Activated CD8-positive, alpha-beta T cell treated with anti-CD3 and anti-CD28 coated beads, Interleukin-2, amount 10 ng/mL, durations not matched to agents 7 days and 5 days (primary cell): ENCODE data around the gene COPS2. TPM values are rescaled to one million over a fixed set of nuclear protein-coding genes. Genes with fewer than 3 reads are reported as not detected.

ENCODE experiments used
- ATAC-seq: fragments of 150-1000 bp; cut with Tn5 transposase; one replicate; pipeline ENCODE4 v1.10.0; 2021; ENCODE audit warnings: moderate library complexity
- CTCF ChIA-PET: fragments of 350-600 bp; sonication (Branson Sonifier 250); formaldehyde crosslinking; loops from one replicate; lab custom pipeline; 2021; ENCODE audit warnings: antibody characterized with exemption; lab: Charles Lee
- POLR2A ChIA-PET: fragments of 350-600 bp; sonication (Branson Sonifier 250); formaldehyde crosslinking; loops from one replicate; lab custom pipeline; 2021; ENCODE audit warnings: antibody characterized with exemption; lab: Charles Lee
- DNase-seq: peaks from one replicate; pipeline ENCODE4 v3.0.0-alpha.2; 2020
- H3K27ac Mint-ChIP-seq: one replicate; pipeline ENCODE4 v1.8.0; 2021; ENCODE audit warnings: mild to moderate bottlenecking, mixed read lengths
- H3K27me3 Mint-ChIP-seq: one replicate; pipeline ENCODE4 v1.8.0; 2021; ENCODE audit warnings: low read depth, mixed read lengths
- H3K36me3 Mint-ChIP-seq: one replicate; pipeline ENCODE4 v1.8.0; 2021; ENCODE audit warnings: low read depth, mixed read lengths
- H3K4me1 Mint-ChIP-seq: one replicate; pipeline ENCODE4 v1.8.0; 2021; ENCODE audit warnings: low read depth, mixed read lengths
- H3K4me3 Mint-ChIP-seq: one replicate; pipeline ENCODE4 v1.8.0; 2021; ENCODE audit warnings: mild to moderate bottlenecking, mixed read lengths
- H3K9me3 Mint-ChIP-seq: one replicate; pipeline ENCODE4 v1.8.0; 2022; ENCODE audit warnings: mixed read lengths; ENCODE audit not compliant: insufficient read depth
- total RNA-seq, 2 experiments: library from RNA; stranded (reverse); gene quantifications; one replicate each; pipeline ENCODE4 v1.2.3, GENCODE V29; 2021

Gene COPS2
- total RNA-seq, 2 experiments from 2014 or later, result 55.8 to 56.8 TPM

DNA sequence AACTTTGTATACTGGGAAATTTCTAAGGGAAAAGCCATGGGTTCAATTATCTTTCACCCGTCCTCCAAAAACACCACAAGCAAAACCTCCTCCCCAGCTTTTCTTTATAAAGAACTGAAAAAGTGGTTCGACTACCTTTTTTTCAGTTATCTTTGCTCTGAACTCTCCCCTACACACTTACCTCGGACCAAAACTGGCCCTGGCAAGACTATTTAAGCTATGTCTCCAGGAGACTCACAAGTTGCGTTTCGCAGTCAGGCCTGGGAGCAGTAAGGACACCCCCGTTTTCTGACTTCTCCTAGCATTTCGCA lies 645 bp downstream of the COPS2 start:
- CTCF ChIA-PET, result interaction anchor here (1.8 to 2.4 kb wide), 4 partner anchors 9 to 277 kb away, joined by 6 to 14 read pairs (median 9); partner anchors contain the start of genes EID1 and GALK2
- H3K4me1 Mint-ChIP-seq, result peaks cover 44% of the 10 kb centered on the region
- ATAC-seq, result no peak

DNA sequence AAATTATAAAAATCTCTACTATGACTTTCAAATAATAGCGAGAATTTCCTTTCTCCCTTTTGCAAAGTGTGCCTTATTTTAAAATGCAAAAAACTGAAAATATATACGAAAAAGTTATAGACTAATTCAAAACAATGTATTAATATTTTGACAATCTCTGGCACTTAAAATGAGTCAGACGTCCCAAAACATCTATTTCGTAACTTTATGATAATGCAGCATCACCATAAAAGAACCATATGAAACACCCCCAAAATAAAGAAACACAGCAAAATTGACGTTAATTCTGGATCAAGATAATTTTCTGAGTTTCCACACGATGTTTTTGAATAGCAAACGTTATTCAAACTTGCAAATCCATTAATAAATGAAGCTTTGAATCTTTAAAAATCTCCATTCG lies 1.0 kb downstream of the COPS2 start:
- Mint-ChIP-seq H3K36me3 (peaks cover 18% of the 10 kb centered on the region), H3K4me3 (peak overlapping the region; percentile 99), H3K27me3 (no peaks in the 10 kb centered on the region), H3K9me3 (no peaks in the 10 kb centered on the region), H3K4me1 (peaks cover 44% of the 10 kb centered on the region), H3K27ac (peak overlapping the region; percentile 99)
- DNase-seq (no peak), ATAC-seq (no peak)
- ChIA-PET CTCF (interaction anchor here (1.8 to 2.4 kb wide), 4 partner anchors 9 to 276 kb away, joined by 6 to 14 read pairs (median 9); partner anchors contain the start of genes EID1 and GALK2), POLR2A (interaction anchor here (0.7 to 2.6 kb wide), 5 partner anchors 9 to 344 kb away, joined by 3 to 27 read pairs (median 9); partner anchors contain the start of genes CEP152, EID1 and GALK2)

More for the DNA sequence above, 645 bp downstream of the COPS2 start:
- no peak for DNase-seq
- H3K27ac Mint-ChIP-seq, result peak overlapping the region; percentile 99
- peak overlapping the region; percentile 99 for H3K4me3 Mint-ChIP-seq
- POLR2A ChIA-PET, result interaction anchor here (0.7 to 2.6 kb wide), 5 partner anchors 9 to 344 kb away, joined by 3 to 27 read pairs (median 9); partner anchors contain the start of genes CEP152, EID1 and GALK2
- no peaks in the 10 kb centered on the region for H3K27me3 Mint-ChIP-seq
- H3K36me3 Mint-ChIP-seq, result peaks cover 17% of the 10 kb centered on the region
- no peaks in the 10 kb centered on the region for H3K9me3 Mint-ChIP-seq

DNA sequence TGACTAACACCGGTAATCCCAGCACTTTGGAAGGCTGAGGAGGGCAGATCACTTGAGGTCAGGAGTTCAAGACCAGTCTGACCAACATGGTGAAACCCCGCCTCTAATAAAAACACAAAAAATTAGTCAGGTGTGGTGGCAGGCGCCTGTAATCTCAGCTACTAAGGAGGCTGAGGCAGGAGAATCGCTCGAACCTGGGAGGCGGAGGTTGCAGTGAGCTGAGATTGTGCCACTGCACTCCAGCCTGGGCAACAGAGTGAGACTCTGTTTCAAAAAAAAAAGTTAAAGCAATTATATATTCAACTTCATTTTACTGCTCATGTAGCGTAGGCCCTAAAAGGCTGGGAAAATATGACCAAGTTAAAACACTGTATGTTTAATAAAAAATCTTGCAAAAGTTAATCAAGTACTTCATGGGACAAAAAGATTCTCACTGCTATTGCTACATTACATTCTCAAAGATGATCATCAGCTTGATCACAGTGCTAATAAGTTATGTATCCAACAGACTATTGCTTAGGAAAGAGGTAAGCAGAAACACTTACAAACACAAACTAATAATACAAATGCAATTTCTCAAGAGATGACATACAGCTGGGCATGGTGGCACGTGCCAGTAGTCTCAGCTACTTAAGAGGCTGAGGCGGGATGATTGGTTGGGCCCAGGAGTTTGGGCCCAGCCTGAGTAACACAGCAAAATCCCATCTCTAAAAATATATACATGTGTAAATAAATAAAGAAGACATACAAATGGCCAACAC lies 2.7 kb downstream of the COPS2 start:
- Mint-ChIP-seq H3K4me1 (peaks cover 48% of the 10 kb centered on the region), H3K27me3 (no peaks in the 10 kb centered on the region), H3K36me3 (peaks cover 26% of the 10 kb centered on the region), H3K4me3 (no peak overlapping the region), H3K27ac (no peak overlapping the region), H3K9me3 (no peaks in the 10 kb centered on the region)
- DNase-seq, result no peak
- ChIA-PET CTCF (no interaction called here), POLR2A (no interaction called here)
- no peak for ATAC-seq

DNA sequence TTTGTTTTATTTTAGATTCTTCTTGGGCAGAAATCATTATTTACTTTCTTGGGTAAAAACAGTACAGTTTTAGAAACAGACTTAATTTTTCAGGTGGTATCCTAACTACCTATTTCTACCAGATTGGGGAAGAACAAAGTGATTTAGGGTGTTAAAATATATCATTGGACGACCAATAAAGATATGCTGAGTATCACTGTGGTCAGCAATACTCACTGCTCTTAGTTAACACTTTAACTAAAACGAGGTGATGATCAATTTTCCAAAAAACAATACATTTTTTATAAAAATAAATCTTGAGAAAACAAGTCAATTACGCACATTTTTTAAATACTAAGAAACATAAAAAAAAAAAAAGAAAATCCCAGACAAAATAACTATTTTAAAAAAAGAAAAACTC lies 3.6 kb downstream of the COPS2 start:
- CTCF ChIA-PET, result no interaction called here
- no peak overlapping the region for H3K4me3 Mint-ChIP-seq
- no peaks in the 10 kb centered on the region for H3K9me3 Mint-ChIP-seq
- POLR2A ChIA-PET, result no interaction called here
- DNase-seq (no peak), ATAC-seq (no peak)
- H3K36me3 Mint-ChIP-seq, result peaks cover 26% of the 10 kb centered on the region
- no peaks in the 10 kb centered on the region for H3K27me3 Mint-ChIP-seq
- H3K27ac Mint-ChIP-seq, result no peak overlapping the region
- peaks cover 40% of the 10 kb centered on the region for H3K4me1 Mint-ChIP-seq

DNA sequence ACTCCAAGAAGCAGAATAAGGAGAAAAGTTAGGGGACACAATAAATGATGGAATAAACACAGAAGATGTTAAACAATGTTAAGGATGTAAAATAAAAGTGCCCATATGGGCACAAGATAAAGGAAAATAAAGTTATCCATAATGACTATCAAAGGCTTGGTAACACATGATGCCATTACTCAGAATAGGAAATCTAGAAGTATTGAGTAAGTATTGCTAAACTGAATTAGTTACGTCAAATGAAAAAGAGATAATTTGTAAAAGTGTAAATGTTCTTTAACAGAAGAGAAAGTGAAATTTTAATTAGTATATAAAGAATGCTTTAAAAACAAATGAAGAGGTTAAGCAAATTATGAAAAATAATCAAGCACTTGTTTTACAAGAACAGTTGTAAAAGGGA lies 6.7 kb downstream of the COPS2 start:
- DNase-seq (no peak), ATAC-seq (no peak)
- Mint-ChIP-seq H3K4me1 (peaks cover 32% of the 10 kb centered on the region), H3K27ac (no peak overlapping the region), H3K27me3 (no peaks in the 10 kb centered on the region), H3K9me3 (no peaks in the 10 kb centered on the region), H3K36me3 (peaks cover 27% of the 10 kb centered on the region), H3K4me3 (no peak overlapping the region)
- ChIA-PET POLR2A (interaction anchor here (1.4 kb wide), 1 partner anchor 102 kb away, joined by 4 read pairs; the partner anchor contains the start of gene SECISBP2L), CTCF (no interaction called here)

DNA sequence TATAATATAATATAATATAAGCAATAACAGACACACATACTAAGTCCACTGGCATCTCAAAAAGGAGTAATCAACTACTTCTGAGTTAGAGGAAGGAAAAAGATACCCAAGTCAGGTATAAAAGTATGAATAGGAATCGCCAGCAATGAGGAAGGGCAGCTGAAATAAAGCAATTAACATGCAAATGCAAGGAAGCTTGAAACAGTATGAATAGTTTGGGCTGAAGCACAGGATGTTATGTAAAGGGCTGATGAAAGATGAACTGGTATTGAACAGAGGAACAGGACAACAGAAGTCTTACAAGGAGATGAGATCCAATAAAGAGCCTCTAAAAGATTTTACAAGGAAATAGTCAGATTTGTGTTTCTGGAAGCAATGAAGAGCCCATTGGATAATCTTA lies 7.1 kb downstream of the COPS2 start:
- no peak for DNase-seq
- ATAC-seq, result no peak
- peaks cover 26% of the 10 kb centered on the region for H3K36me3 Mint-ChIP-seq
- H3K27ac Mint-ChIP-seq, result no peak overlapping the region
- ChIA-PET CTCF (no interaction called here), POLR2A (interaction anchor here (1.4 kb wide), 1 partner anchor 102 kb away, joined by 4 read pairs; the partner anchor contains the start of gene SECISBP2L)
- peaks cover 28% of the 10 kb centered on the region for H3K4me1 Mint-ChIP-seq
- no peaks in the 10 kb centered on the region for H3K27me3 Mint-ChIP-seq
- H3K4me3 Mint-ChIP-seq, result no peak overlapping the region
- no peaks in the 10 kb centered on the region for H3K9me3 Mint-ChIP-seq

DNA sequence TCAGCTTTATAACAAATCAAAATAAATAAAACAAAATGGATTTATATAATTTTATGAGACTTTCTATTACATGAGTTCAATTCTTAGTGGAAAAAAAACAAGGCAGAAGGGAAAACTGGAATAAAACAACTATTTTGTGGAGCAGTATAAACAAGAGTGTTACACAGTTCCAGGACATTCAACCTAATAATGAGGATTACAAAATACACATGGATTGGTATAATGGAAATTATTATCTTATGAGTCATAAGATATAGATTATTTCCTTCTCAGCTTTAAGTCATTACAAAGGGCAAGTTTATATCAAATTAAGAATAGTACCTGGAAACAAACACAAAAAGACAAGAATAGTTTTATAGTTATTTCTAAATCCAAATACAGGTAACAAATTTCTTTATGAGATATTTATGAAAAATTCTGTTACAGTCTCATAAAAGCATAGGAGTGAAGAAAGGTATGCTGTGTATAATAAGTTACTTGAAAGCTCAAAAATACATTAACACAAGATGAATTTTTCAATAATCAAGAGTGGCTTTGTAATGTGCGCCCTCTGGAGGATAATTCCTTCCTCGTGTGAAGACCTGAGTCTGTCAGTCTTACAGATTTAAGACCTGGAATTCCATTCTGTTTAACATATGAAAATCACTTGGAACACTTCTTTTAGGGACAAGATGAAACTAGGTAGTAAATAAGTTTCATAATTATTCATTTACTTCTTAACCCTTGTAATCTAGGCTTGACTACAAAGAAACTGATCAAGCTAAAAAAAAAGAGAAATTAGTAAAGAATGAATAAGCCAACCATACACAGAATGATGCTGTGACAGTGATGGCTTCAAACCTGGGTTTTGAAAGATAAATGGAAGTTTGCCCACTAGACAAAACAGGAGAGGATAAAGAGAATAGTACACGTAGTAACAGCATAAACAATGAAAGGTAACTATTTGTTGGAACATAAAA lies 9.5 kb downstream of the COPS2 start:
- ChIA-PET CTCF (interaction anchor here (0.6 to 7.4 kb wide), 26 partner anchors 8 to 290 kb away, joined by 3 to 103 read pairs (median 4); partner anchors contain the start of genes COPS2, FGF7, GALK2 and SECISBP2L), POLR2A (interaction anchor here (0.7 to 2.1 kb wide), 2 partner anchors 9 to 10 kb away, joined by 3 to 7 read pairs; partner anchors contain the start of gene COPS2)
- Mint-ChIP-seq H3K9me3 (no peaks in the 10 kb centered on the region), H3K27ac (no peak overlapping the region), H3K4me3 (no peak overlapping the region), H3K36me3 (peaks cover 33% of the 10 kb centered on the region), H3K27me3 (no peaks in the 10 kb centered on the region), H3K4me1 (peaks cover 21% of the 10 kb centered on the region)
- ATAC-seq (peak; percentile 55), DNase-seq (peak; percentile 53)

DNA sequence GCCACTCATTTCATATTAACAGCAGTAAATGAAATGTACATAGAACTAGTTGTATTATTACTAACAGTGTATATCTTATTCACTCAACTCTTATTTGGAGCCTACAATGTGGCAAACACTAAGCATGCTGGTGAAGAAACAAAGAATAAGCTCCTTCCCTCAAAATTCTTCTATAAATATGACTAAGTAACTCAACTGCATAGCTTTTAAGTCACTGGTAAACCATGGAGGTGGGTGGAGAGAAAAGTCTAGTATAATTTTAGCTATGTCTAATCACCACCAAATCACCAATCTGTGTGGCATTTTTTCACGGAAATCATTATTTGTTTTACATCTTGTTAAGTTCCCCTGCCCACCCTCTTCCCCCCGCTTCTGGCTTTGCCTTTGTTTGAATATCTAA lies 17.5 kb downstream of the COPS2 start:
- Mint-ChIP-seq H3K9me3 (no peaks in the 10 kb centered on the region), H3K36me3 (peaks cover 44% of the 10 kb centered on the region), H3K27ac (no peak overlapping the region), H3K4me3 (no peak overlapping the region), H3K27me3 (no peaks in the 10 kb centered on the region), H3K4me1 (peaks cover 14% of the 10 kb centered on the region)
- POLR2A ChIA-PET, result interaction anchor here (1.2 kb wide), 1 partner anchor 18 kb away, joined by 3 read pairs; no protein-coding TSS in a partner anchor
- DNase-seq (no peak), ATAC-seq (no peak)
- CTCF ChIA-PET, result interaction anchor here (1.2 to 2.8 kb wide), 3 partner anchors 9 to 276 kb away, joined by 5 to 14 read pairs (median 6); partner anchors contain the start of gene COPS2

DNA sequence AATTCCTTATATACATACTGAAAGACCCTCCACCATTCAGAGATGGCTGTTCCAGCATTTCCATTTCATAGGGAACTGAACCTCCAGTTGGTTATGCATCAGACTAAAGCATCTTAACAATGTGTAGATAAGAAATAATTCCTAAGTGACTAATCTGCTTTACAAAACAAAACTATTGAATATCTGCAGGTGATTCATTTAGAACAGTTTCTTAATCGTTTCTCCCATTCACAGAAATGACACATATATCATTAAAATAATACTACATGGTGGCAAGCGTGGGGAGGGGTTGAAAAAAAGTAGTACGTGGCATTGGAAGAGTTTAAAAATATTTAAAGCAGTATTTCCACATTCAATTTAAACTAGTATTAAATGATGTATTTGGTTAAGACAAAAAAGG lies 19.5 kb downstream of the COPS2 start:
- DNase-seq (no peak), ATAC-seq (no peak)
- ChIA-PET POLR2A (no interaction called here), CTCF (interaction anchor here (0.6 kb wide), 1 partner anchor 291 kb away, joined by 3 read pairs; no protein-coding TSS in a partner anchor)
- Mint-ChIP-seq H3K27ac (peak overlapping the region; percentile 73), H3K36me3 (peaks cover 43% of the 10 kb centered on the region), H3K9me3 (no peaks in the 10 kb centered on the region), H3K4me3 (no peak overlapping the region), H3K4me1 (peaks cover 14% of the 10 kb centered on the region), H3K27me3 (no peaks in the 10 kb centered on the region)

DNA sequence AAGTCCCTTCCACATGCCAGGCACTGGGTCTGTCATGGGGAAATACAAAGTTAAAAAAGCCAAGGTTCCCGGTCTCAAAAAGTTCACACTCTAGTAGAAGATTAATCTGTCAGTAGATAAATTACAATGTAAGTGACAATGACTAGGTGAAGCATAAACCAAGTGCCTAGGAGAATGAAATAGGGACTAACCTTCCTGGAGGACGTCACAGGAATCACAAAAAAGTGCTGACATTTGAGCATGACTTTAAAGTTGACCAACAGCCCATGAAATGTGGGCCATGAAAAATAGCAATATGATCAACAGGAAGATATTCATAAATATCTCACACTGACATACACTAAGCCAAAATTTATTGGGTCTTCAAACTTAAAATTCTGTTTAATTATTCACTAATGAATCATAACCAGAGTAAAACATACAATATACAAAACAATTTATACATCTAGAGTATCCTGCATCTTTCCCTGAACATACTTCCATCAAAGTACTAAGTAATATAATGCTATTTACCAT lies 20.0 kb downstream of the COPS2 start:
- ATAC-seq (no peak), DNase-seq (no peak)
- ChIA-PET CTCF (no interaction called here), POLR2A (no interaction called here)
- no peaks in the 10 kb centered on the region for H3K9me3 Mint-ChIP-seq
- H3K36me3 Mint-ChIP-seq, result peaks cover 41% of the 10 kb centered on the region
- H3K27me3 Mint-ChIP-seq, result no peaks in the 10 kb centered on the region
- peak overlapping the region; percentile 73 for H3K27ac Mint-ChIP-seq
- no peak overlapping the region for H3K4me3 Mint-ChIP-seq
- H3K4me1 Mint-ChIP-seq, result peaks cover 14% of the 10 kb centered on the region

DNA sequence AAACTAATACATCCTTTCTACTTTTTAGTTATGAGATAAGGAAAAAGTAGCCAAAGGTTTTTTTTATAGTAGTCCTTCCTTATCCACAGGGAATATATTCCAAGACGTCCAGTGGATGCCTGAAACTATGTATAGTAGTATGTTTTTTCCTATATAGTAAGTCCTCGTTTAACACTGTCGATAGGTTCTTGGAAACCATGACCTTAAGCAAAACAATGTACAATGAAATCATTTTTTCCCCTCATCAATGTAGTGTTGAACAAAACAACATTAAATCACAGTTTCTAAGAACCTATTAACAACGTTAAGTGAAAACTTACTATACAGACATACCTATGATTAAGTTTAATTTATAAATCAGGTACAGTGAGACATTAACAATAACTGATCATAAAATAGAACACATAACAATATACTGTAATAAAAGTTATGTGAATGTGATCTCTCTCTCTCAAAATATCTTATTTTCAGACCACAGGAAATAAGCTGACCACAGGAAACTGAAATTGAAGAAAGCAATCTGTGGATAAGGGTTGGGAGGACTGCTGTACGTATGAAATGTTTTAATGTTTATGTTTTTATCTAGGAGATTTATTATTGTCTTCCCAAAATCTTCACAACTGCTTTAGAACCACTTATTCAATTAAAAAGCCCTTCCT lies 20.6 kb downstream of the COPS2 start:
- no peak for ATAC-seq
- DNase-seq, result no peak
- no peaks in the 10 kb centered on the region for H3K9me3 Mint-ChIP-seq
- ChIA-PET CTCF (no interaction called here), POLR2A (no interaction called here)
- no peak overlapping the region for H3K4me3 Mint-ChIP-seq
- no peaks in the 10 kb centered on the region for H3K27me3 Mint-ChIP-seq
- H3K4me1 Mint-ChIP-seq, result peaks cover 14% of the 10 kb centered on the region
- peaks cover 44% of the 10 kb centered on the region for H3K36me3 Mint-ChIP-seq
- peak overlapping the region; percentile 73 for H3K27ac Mint-ChIP-seq
